COLO668 (cell line): Measurements from ENCODE around the gene FREY1.

Experiments
- DNase-seq: peaks from one replicate; lab custom pipeline; 2025; ENCODE audit not compliant: unreplicated experiment; lab: John Stamatoyannopoulos, UW

The FREY1 gene, protein sequence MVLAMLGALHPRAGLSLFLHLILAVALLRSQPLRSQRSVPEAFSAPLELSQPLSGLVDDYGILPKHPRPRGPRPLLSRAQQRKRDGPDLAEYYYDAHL

GRCh38 chr11:45906965-45907611, at the start of gene FREY1:
Gene FREY1, minus strand, starts transcription at chr11:45907271. Its CDS starts 26 bp downstream, at chr11:45907245.
- no peak for DNase-seq

GRCh38 chr11:45949992-45950407, 42.9 kb upstream of the FREY1 start:
- no peak for DNase-seq

DNA sequence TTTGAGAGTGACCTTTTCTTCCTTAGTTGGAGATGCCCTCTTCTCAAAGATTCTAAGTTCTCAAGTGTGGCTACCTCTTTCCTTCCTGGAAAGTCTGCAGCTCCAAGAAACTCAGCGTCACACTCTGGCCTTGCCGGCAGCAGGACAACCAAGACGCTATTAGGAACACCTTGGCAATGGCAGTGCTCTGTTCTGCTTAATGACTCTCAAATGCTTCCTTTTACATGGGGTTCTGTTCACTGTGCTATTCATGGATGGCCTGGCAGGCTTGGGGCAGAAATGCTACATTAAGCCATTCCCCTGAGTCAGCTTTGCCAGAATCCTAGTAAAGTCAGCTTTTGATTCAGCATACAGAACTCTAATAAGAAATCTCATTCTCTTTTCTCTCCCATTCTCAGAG, 41.3 kb upstream of the FREY1 start:
- no peak for DNase-seq

- no peak for DNase-seq
These were observed 40.8 kb upstream of the FREY1 start for GRCh38 chr11:45947885-45948284.

DNA sequence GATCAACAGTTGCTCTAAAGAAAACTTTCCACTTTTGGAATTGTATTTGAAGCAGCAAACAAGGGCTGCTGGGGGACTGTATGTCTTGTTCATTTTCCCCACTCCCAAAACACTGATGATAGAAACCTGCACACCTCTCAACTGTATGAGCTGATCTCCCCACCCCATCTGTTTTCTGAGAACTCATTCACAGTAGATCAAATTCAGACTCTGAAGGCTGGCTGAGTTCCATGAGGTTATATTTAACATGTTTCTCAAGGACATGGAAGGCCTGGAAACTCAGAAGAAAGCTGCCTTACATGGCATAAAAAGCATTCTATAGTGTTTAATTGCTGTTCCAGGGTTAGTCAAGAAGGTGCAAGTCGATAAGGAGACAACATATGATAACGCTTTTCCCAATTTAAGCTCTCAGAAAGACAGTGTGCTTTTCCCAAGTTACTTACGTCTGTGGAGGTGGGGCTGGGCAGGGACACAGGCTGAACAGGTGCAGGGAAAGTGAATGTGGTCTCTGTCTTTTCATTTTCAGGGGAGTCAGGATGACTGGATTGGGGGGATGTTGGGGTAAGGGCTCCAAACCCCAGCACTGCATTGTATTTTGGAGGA, 38.4 kb upstream of the FREY1 start:
- DNase-seq = no peak

DNA sequence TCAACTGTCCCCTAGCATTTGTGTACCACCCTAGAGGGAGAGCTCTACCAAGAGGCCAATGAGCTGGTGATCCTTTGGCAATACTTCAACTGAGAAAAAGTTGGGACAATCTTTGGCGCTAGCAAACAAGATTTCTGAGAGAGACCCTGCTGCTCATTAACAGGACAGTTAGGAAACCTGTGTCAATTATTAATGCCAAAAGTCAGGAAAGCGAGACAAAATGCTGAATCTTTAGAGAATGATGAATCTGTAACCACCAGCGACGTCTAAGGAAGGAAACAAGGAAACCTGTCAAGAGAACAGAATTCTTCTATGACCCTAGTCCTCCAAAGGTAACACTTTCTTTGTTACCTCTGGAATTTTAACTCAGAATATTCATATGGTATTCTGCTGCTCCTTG, 35.3 kb upstream of the FREY1 start:
- DNase-seq = no peak

GRCh38 chr11:45941285-45941684, 34.2 kb upstream of the FREY1 start:
- no peak for DNase-seq

GRCh38 chr11:45939836-45940235, 32.8 kb upstream of the FREY1 start:
- DNase-seq = no peak

DNA sequence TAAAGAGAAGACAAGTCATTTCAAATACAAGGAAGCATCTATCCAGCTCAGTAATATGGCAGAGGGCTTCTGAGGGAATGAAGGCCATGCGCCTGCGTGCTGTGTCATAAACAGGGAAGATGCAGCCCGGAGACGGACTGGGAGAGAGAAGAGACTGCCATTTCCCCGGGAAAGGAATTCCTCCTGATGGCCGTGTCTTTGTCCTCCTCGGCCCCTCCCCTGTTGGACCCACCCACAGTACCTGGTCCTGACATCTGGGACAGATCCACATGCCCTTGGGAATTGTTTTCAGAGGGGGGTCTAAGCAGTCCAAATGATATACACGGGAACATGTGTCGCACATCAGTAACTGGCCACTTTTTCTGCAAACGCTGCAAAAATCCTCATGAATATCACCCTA, 30.8 kb upstream of the FREY1 start:
- no peak for DNase-seq

GRCh38 chr11:45936511-45937054, 29.5 kb upstream of the FREY1 start:
- no peak for DNase-seq

DNA sequence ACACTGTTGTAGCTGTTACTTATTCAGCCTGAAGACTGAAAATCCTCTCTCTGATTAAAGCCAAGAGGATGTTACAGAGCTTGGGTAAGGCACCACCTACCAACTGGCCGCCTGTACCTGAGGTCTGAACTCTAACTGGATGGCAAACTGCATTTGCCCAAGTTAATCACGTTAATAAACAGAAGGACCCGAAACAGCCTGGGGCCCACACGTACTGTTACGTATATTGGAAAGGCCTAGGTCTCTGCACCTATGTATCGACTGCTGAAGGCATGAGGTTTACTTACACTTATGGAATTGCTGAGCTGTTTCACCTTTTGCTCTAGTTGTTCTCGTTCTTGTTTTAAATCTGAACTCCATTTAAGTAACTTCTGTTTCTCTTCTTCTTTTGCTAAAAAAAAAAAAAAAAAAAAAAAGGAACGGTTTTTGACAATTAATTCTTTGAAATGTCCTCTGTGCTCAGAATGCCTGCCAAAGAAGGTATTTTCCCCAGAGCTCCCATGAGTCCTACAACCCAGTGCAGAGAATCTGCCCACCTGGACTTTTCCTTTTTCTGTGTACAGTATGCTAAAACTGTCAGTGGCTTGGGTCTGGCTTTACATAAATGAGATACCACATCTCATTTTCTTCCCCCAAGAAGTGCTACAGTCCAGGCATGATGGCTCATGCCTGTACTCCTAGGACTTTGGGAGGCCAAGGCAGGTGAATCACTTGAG, 28.4 kb upstream of the FREY1 start:
- no peak for DNase-seq

DNA sequence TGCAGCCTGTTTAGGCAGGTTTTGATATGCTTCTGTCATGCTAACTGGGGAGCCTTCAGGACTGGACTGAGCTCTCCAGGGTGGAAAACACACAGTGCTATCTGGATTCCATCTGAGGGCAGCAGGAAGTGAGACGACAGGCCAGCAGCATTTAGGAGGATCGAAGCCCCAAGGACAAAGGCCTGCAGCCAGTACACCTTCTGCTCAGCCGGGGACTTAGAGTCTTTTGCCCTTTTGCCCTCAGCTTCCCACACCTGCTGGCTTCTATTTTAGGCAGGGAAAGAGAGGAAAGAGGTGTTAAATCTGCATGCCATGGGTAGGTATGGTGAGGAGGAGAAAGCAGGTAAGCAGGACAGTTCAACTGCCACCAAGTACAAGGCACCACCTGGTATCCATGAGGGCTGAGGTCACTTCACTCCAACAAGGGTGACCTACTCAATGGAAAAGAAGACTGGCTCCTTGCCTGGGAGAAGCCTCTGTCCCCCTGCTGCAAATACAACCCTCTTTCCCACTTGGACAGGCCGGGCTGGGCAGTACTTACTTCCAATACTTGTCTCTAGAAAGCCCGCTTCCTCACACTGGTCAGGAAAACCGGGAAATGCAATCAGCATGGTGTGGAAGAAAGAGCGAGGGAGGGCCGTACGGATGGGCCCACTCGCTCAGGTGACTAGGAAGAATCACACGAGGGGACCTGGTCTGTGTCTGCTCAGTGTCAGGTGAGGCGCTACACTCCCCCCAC, 27.7 kb upstream of the FREY1 start:
- DNase-seq = no peak

DNA sequence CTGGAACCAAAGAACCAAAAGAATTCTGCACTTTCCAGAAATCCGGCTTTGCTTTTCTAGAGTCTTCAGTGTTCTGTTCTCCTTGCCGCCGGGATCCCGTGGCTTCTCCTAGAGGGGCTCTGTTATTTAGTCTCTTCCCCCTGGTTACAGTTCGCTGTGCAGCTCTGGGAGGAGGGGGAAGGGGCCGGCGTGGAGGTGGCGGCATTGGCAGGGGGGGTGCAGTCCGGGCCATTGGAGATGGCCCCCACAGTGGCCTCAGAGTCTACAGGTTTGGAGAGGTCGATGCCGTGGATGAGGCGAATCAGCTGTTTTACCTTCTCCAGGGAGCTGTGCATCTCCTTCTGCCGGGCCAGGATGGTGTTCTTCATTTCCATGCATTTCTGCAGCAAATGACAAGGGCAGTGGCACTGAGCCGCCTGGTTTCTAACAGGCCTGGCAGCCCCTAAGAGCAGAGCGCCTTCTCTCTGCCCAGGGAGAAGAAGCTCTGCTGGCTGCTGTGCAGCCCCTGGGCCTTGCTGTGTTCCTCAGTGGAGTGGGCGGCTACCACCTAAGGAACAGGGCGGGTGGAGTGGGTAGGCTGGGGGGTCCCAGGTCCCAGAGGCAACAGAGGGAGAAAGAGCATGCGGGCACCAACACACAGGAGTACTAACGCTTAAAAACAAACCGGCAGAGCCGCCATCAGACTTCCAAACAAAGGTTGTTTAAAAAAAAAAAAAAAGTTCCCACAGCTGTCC, 26.9 kb upstream of the FREY1 start:
- DNase-seq = no peak

DNA sequence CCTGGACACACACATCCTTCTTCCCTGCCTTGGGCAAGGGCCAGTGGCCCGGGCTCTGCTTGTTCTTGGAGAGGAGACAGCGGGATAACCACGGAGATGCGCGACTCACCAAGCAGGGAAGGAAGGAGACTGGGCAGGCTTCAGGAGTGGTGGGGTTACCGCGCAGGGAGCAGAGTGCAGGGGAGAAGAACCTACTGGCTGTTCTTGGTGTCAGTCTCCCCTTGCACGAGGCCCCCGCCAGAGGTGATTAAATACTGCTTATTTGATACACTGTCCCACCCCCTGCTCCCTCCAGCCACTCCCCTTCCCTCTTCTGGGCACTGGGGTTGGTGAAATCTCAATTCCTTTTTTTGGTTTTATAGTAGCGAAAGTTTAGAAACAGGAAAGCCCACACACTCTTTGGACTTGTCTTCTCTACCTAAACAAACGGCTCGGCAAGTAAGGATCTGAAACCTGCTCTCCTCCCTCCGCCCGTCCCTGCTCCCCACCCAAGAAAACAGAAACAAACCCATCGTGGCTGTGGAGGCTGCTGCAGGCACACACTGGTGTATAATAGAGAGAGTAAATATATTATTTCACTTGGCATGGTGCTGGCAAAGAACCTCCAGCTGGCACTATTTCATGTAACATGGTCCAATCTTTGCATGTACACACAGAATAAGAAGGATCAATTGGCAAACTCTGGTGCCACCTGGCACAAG, 26.2 kb upstream of the FREY1 start:
- no peak for DNase-seq

DNA sequence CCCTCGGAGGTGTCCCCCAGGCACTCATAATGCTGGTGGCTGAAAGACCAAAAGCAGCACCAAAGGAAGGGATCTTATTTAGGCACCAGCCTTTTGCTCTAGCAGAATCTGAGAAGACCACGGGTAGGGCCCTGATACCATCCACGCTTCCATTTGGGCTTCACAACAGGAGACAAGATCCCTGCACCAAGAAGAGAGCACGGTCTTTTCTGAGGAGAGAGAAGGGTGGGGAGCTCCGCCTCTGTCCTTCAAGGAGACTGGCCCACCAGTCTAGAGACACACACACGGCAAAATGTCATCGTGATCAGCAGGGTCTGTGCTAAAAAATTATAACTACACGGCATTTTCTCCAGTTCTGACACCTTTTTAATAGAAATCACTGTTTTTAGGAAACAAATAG, 25.1 kb upstream of the FREY1 start:
- no peak for DNase-seq

DNA sequence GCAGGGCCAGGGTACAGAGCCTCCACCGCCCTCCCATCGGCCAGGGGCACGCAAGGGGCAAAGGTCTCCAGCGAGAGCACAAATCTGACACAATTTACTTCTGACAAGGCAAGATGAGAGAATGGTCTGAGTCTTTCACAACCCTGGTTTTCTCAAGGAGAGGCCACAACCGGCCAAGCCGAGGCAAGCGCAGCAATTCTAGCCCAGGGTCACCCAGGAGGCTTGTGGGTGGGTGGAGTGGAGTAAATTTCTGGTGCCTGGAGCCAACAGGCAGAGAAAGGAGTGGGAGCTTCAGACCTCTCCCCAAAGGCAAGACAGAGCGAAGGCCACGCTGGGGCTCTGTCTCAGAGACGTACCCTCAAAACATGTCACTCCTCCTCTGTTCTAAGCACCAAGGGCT, 24.7 kb upstream of the FREY1 start:
- DNase-seq = no peak

- DNase-seq = no peak
These were observed 24.0 kb upstream of the FREY1 start for GRCh38 chr11:45930951-45931570.

DNA sequence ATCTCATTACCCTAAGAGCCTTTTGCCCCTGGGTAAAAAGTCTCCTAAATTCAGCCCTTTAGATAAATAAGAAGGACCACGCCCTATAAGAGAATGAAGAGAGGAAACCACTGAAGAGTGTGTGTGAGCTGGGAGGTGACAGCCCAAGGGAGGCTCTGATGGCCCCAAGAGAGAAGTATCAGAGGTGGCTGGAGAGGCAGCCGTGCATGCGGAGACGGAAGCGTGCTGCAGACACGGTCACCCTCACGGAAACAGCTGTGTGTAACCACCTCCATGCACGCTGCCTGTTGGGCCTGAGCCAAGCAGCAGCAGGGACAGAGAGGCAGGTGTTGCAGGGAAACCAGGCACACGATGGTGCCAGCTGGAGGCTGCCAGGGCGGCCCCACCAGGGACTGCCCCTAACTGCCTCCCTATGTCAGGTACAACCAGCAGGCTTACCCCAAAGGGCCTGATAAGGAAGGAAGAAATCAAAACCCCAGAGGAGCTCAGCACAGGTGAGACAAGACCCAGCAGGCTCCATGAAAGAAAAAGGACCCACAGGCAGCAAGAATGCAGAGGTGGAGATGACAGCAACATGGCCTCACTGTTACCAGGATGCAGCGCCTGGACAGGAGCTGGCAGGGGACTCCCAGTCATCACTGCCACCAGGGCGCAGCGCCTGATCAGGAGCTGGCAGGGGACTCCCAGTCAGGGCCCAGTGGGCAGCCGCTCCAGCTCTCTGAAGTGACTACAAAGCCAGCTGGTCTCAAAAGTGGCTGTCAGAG, 23.1 kb upstream of the FREY1 start:
- peak; percentile 96 for DNase-seq
